Ishikawa (cell line): ENCODE measurements around the gene B3GAT1.
A peak's percentile ranks its signal among the peaks of the same experiment; 100 is the strongest.

ENCODE experiments used
- CEBPB ChIP-seq: IDR thresholded peaks from 2 replicates; pipeline ENCODE4 v1.6.1; 2012
- CREB1 ChIP-seq: IDR thresholded peaks from 2 replicates; pipeline ENCODE4 v1.6.1; 2012; ENCODE audit warnings: low read depth
- EGR1 ChIP-seq: IDR thresholded peaks from 2 replicates; pipeline ENCODE4 v1.6.1; 2012
- EP300 ChIP-seq: IDR thresholded peaks from 2 replicates; pipeline ENCODE4 v1.6.1; 2012; ENCODE audit warnings: borderline replicate concordance
- FOXM1 ChIP-seq: IDR thresholded peaks from 2 replicates; pipeline ENCODE4 v1.6.1; 2012; ENCODE audit warnings: low read depth, borderline replicate concordance
- NFIC ChIP-seq: IDR thresholded peaks from 2 replicates; pipeline ENCODE4 v1.6.1; 2012
- RAD21 ChIP-seq: IDR thresholded peaks from 2 replicates; pipeline ENCODE4 v1.6.1; 2012; ENCODE audit warnings: low read depth
- TAF1 ChIP-seq: IDR thresholded peaks from 2 replicates; pipeline ENCODE4 v1.6.1; 2012; ENCODE audit warnings: low read depth, mild to moderate bottlenecking
- TCF12 ChIP-seq: IDR thresholded peaks from 2 replicates; pipeline ENCODE4 v1.6.1; 2012; ENCODE audit warnings: low read depth
- TEAD4 ChIP-seq: IDR thresholded peaks from 2 replicates; pipeline ENCODE4 v1.6.1; 2012
- USF1 ChIP-seq: IDR thresholded peaks from 2 replicates; pipeline ENCODE4 v1.6.1; 2012
- YY1 ChIP-seq: IDR thresholded peaks from 2 replicates; pipeline ENCODE4 v1.6.1; 2012; ENCODE audit warnings: low read depth
- ZBTB7A ChIP-seq: IDR thresholded peaks from 2 replicates; pipeline ENCODE4 v1.6.1; 2012; ENCODE audit warnings: low read depth
- TF ChIP-seq, protein P1 (sequence below): IDR thresholded peaks from 2 replicates; pipeline ENCODE4 v1.6.1; 2012
- TF ChIP-seq, protein P2 (sequence below): IDR thresholded peaks from 2 replicates; pipeline ENCODE4 v1.6.1; 2012; ENCODE audit warnings: low read depth, mild to moderate bottlenecking

B3GAT1 gene

DNA sequence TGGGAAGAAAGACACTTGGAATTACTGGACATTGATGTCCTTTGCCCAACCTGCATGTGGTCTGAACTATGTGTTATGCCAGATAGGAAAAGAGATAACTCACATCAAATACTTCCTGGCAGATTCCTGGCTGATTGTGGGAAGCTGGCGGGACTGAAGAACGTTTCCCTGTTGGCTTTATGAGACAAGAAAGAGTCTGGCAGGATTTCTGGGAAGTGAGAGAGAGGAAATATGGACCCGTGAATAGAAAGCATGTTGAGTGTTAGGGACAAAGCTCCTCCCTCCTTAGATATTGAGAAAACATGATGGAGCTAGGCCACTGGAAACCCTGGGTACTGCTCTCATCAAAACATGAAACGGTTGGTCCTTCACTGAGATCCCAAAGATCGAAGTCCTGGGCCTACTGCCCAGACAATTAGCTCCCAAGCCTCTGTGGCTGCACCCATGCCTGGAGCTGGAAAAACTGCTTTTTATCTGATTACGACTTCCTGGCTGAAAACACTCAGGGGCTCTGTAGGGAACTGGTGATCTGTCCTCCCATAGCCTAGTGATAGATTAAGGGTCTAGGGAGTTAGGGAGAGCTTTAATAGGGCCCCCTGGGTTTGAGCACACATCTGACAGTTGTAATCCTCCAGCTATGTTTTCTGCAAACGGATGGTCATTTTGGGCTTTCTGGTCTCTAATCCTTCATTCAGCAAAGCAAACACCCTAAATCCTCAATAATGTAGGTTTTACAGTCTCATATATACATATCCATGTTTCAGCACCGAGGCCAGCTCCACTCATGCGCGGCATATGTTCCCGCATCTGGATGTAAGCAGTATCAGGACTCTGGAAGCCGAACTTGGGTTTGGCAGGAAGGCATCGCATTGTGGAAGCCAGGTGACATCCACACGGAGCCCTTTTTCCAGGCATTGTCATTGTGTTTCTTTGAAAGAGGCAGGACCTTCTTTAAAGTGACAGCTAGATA lies 6.1 kb upstream of the B3GAT1 start:
- TF ChIP-seq CEBPB: no peak
- TF ChIP-seq, protein P1, sequence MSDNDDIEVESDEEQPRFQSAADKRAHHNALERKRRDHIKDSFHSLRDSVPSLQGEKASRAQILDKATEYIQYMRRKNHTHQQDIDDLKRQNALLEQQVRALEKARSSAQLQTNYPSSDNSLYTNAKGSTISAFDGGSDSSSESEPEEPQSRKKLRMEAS: 0 out of 2 replicates have a peak, but pooled peaks have one; percentile 22
- TF ChIP-seq, protein P2, sequence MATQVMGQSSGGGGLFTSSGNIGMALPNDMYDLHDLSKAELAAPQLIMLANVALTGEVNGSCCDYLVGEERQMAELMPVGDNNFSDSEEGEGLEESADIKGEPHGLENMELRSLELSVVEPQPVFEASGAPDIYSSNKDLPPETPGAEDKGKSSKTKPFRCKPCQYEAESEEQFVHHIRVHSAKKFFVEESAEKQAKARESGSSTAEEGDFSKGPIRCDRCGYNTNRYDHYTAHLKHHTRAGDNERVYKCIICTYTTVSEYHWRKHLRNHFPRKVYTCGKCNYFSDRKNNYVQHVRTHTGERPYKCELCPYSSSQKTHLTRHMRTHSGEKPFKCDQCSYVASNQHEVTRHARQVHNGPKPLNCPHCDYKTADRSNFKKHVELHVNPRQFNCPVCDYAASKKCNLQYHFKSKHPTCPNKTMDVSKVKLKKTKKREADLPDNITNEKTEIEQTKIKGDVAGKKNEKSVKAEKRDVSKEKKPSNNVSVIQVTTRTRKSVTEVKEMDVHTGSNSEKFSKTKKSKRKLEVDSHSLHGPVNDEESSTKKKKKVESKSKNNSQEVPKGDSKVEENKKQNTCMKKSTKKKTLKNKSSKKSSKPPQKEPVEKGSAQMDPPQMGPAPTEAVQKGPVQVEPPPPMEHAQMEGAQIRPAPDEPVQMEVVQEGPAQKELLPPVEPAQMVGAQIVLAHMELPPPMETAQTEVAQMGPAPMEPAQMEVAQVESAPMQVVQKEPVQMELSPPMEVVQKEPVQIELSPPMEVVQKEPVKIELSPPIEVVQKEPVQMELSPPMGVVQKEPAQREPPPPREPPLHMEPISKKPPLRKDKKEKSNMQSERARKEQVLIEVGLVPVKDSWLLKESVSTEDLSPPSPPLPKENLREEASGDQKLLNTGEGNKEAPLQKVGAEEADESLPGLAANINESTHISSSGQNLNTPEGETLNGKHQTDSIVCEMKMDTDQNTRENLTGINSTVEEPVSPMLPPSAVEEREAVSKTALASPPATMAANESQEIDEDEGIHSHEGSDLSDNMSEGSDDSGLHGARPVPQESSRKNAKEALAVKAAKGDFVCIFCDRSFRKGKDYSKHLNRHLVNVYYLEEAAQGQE: peak; percentile 90

GRCh38 chr11:134416726-134417125 lies 4.7 kb upstream of the B3GAT1 start:
- TF ChIP-seq FOXM1 (no peak), ZBTB7A (no peak), YY1 (no peak), CEBPB (no peak), CREB1 (no peak), EGR1 (no peak), USF1 (no peak), TEAD4 (no peak), EP300 (no peak), TAF1 (no peak), TCF12 (no peak), RAD21 (no peak), NFIC (no peak)
- TF ChIP-seq, protein P2: no peak

- no peak for TF ChIP-seq FOXM1
- no peak for TF ChIP-seq EP300
- no peak for TF ChIP-seq EGR1
- TF ChIP-seq TAF1: no peak
- TF ChIP-seq YY1: no peak
- TF ChIP-seq CEBPB: no peak
- TF ChIP-seq, protein P2: no peak
- no peak for TF ChIP-seq NFIC
- no peak for TF ChIP-seq CREB1
- TF ChIP-seq TEAD4: no peak
- TF ChIP-seq ZBTB7A: no peak
- TF ChIP-seq, protein P1: no peak
- no peak for TF ChIP-seq TCF12
- TF ChIP-seq USF1: no peak
- TF ChIP-seq RAD21: no peak
These were observed 3.0 kb upstream of the B3GAT1 start for GRCh38 chr11:134414766-134415765.
